Activated CD8-positive, alpha-beta memory T cell treated with anti-CD3 and anti-CD28 coated beads, Interleukin-2, amount 50 U/mL, for 24 hours (primary cell): ENCODE data around the gene TMPRSS9.

Experiments
- DNase-seq: peaks from one replicate; pipeline ENCODE4 v3.0.0-alpha.2; 2020; ENCODE audit errors: extremely low read depth

Gene TMPRSS9

GRCh38 chr19:2359992-2360685 lies at the start of gene TMPRSS9:
TMPRSS9 (plus strand) TSS chr19:2360265; CDS start chr19:2389786, 29,521 bp downstream.
- DNase-seq: no peak

GRCh38 chr19:2311093-2311492 lies 49.0 kb upstream of the TMPRSS9 start:
- no peak for DNase-seq

GRCh38 chr19:2312820-2313501 lies 47.1 kb upstream of the TMPRSS9 start:
- DNase-seq: no peak

- DNase-seq: no peak
These were observed 44.8 kb upstream of the TMPRSS9 start for GRCh38 chr19:2315121-2315817.

GRCh38 chr19:2315818-2316353 lies 44.2 kb upstream of the TMPRSS9 start:
- no peak for DNase-seq

GRCh38 chr19:2317300-2317699 lies 42.8 kb upstream of the TMPRSS9 start:
- no peak for DNase-seq

GRCh38 chr19:2317756-2318155 lies 42.3 kb upstream of the TMPRSS9 start:
- no peak for DNase-seq

- DNase-seq: no peak
These were observed 41.1 kb upstream of the TMPRSS9 start for GRCh38 chr19:2318923-2319322.

GRCh38 chr19:2319551-2319950 lies 40.5 kb upstream of the TMPRSS9 start:
- DNase-seq: no peak

GRCh38 chr19:2320049-2320448 lies 40.0 kb upstream of the TMPRSS9 start:
- no peak for DNase-seq

GRCh38 chr19:2320939-2321338 lies 39.1 kb upstream of the TMPRSS9 start:
- no peak for DNase-seq

GRCh38 chr19:2321565-2322283 lies 38.3 kb upstream of the TMPRSS9 start:
- DNase-seq: no peak

GRCh38 chr19:2323707-2324106 lies 36.4 kb upstream of the TMPRSS9 start:
- DNase-seq: no peak

GRCh38 chr19:2324220-2324948 lies 35.7 kb upstream of the TMPRSS9 start:
- DNase-seq: no peak

GRCh38 chr19:2325281-2326046 lies 34.6 kb upstream of the TMPRSS9 start:
- no peak for DNase-seq

- no peak for DNase-seq
These were observed 33.2 kb upstream of the TMPRSS9 start for GRCh38 chr19:2326699-2327360.

GRCh38 chr19:2327773-2328400 lies 32.2 kb upstream of the TMPRSS9 start:
- peak; percentile 32 for DNase-seq

GRCh38 chr19:2328401-2329148 lies 31.5 kb upstream of the TMPRSS9 start, which contains the start of the genes LSM7 and SPPL2B:
LSM7 (minus strand) TSS chr19:2328586; CDS start chr19:2328566, 20 bp downstream.
SPPL2B (plus strand) TSS chr19:2328684; CDS start chr19:2328710, 26 bp downstream.
- DNase-seq: peak; percentile 75

GRCh38 chr19:2329149-2329478 lies 31.0 kb upstream of the TMPRSS9 start:
- no peak for DNase-seq
